GM10248 (cell line): ENCODE measurements around the gene IFNA2.
"Not testable (repeated sequence)": the region's sequence is repeated elsewhere in the genome, so short reads cannot be mapped to it uniquely, and the experiment has no call there.

Experiments
- CTCF ChIA-PET: fragments of 300-600 bp; sonication (Branson Sonifier 250); formaldehyde crosslinking; extraction: SDS; loops from one replicate; lab custom pipeline; 2021; ENCODE audit warnings: antibody characterized with exemption; lab: Yijun Ruan, JAX
- POLR2A ChIA-PET: fragments of 350-650 bp; sonication (Branson Sonifier 250); formaldehyde crosslinking; extraction: SDS; loops from one replicate; lab custom pipeline; 2020; ENCODE audit warnings: antibody characterized with exemption; lab: Yijun Ruan, JAX
- DNase-seq: peaks from one replicate; pipeline ENCODE4 v3.0.0; 2012; ENCODE audit errors: extremely low spot score
- TF ChIP-seq, protein P1 (sequence below): IDR thresholded peaks from 2 replicates; pipeline ENCODE4 v1.5.1; 2012; ENCODE audit warnings: mild to moderate bottlenecking, low read depth; ENCODE audit errors: extremely low read depth, missing control alignments, control extremely low read depth

Gene IFNA2

DNA sequence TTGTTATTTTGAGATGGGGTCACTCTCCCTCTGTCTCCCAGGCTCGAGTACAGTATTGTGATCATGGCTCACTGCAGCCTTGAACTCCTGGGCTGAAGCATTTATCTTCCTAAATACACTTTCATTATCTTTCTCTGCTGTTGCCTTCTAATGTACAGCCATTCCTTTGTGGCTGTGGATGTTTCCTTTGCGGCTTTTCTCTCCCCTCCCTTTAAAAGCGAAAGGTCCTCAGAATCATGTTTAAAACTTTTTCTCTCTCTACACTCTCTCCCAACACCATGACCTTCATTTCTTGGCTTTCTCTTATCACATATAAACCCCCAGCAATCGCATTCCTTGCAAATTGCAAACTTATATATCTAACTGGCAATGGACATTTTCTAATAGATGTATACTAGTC is 1.6 kb downstream of the IFNA2 start:
- ChIA-PET POLR2A (no interaction called here), CTCF (no interaction called here)
- TF ChIP-seq, protein P1, sequence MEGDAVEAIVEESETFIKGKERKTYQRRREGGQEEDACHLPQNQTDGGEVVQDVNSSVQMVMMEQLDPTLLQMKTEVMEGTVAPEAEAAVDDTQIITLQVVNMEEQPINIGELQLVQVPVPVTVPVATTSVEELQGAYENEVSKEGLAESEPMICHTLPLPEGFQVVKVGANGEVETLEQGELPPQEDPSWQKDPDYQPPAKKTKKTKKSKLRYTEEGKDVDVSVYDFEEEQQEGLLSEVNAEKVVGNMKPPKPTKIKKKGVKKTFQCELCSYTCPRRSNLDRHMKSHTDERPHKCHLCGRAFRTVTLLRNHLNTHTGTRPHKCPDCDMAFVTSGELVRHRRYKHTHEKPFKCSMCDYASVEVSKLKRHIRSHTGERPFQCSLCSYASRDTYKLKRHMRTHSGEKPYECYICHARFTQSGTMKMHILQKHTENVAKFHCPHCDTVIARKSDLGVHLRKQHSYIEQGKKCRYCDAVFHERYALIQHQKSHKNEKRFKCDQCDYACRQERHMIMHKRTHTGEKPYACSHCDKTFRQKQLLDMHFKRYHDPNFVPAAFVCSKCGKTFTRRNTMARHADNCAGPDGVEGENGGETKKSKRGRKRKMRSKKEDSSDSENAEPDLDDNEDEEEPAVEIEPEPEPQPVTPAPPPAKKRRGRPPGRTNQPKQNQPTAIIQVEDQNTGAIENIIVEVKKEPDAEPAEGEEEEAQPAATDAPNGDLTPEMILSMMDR, result no peak
- DNase-seq, result no peak

DNA sequence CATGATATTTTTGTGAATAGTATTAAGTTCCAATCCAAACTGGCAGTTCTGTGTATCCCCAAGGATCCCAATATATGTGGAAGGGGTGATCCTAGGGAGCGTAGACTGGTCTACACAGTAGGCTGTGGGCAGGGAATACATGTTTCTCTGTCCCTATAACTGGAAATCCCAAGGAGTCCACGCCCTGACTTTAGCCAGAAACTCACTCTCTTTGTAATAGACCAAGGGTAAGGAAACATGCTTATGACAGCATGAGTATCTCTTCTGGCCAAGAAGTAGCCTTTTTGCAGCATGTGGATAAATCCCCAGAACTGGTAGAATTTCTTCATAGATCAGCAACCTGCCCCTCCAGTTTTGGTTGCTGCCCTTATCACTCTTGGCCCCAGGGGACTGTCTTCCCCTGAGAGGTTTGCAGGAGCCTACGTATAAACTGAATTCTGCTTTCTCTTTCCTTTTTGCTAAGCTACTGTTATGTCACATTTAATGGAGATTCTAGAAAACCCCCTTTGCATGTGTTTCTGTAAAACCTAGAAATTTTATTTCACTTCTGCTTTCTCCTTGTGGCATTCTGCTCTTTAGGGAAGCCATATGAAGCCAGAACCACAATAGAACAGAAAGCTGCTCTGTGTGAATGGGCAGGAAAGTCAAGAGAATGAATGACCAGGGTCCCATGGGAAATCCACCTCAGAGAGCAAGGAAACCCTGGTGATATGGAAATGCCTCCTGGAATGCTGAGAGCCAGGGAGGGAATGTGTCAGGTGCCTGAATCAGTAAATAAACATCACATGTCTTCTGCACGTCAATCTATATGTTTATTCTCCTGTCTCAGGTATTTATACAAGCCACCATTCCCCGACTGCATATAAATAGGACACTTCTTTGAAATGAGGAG is 3.5 kb downstream of the IFNA2 start:
- peak; percentile 61 for DNase-seq
- CTCF ChIA-PET, result interaction anchor here (1.2 to 8.4 kb wide), 4 partner anchors 9 to 56 kb away, joined by 3 to 40 read pairs (median 14); no protein-coding TSS in a partner anchor
- POLR2A ChIA-PET, result no interaction called here
- TF ChIP-seq, protein P1, result no peak

DNA sequence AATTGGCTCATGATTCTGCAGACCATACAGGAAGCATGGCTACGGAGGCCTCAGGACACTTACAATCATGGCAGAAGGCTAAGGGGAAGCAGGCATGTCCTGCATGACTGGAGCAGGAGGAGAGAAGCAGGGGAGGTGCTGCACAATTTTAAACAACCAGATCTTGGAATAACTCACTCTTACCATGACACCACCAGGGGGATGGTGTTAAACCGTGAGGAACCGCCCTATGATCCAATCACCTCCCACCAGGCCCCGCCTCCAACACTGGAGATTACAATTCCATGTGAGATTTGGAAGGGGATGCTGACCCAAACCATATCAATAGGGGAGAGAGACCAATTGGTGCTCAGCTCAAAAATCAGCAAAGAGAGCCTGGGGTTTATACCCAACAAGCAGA is 13.7 kb downstream of the IFNA2 start:
- POLR2A ChIA-PET, result not testable (repeated sequence)
- CTCF ChIA-PET, result interaction anchor here (0.9 kb wide), 1 partner anchor 25 kb away, joined by 3 read pairs; no protein-coding TSS in a partner anchor

DNA sequence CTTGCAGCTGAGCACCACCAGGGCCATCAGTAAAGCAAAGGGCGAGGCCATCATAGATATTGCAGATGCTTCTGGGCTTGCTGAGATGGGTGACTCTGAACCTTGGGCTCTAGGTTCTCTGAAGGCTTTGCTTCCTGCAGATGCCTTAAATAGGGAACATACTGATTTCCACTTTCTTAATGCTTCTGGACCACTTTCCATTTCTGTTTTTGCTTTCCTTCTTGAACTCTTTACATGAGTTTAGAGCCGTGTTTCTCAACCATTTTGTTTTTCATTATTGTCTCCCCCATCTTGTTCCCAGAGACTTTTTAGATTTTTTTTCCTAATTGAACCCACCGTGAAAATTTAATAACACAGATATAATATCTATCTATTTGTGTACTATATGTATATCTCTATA is 17.2 kb downstream of the IFNA2 start, which contains the start of gene IFNA13:
IFNA13 (minus strand) TSS at position 101 of the 400 bp plus-strand sequence; CDS start at position 54, 47 bp downstream.
- POLR2A ChIA-PET, result no interaction called here
- CTCF ChIA-PET, result interaction anchor here (2.3 kb wide), 1 partner anchor 28 kb away, joined by 9 read pairs; no protein-coding TSS in a partner anchor
- DNase-seq, result no peak
- TF ChIP-seq, protein P1, result no peak

More for the DNA sequence above, 13.7 kb downstream of the IFNA2 start:
- not testable (repeated sequence) for DNase-seq

DNA sequence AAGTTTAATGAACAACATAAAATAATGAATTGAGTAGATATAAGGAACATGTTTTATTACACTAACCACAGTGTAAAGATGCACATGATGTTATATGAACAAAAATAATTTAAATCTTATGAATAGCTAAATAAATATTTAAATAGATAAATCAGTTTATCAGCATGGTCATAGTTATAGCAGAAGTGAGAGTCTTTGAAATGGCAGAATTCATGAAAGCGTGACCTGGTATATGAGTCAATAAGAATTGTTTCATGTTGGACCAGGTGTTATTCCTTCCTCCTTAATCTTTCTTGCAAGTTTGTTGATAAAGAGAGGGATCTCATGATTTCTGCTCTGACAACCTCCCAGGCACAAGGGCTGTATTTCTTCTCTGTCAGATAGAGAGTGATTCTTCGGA is 18.0 kb downstream of the IFNA2 start:
- CTCF ChIA-PET, DNase-seq, POLR2A ChIA-PET: not testable (repeated sequence)

DNA sequence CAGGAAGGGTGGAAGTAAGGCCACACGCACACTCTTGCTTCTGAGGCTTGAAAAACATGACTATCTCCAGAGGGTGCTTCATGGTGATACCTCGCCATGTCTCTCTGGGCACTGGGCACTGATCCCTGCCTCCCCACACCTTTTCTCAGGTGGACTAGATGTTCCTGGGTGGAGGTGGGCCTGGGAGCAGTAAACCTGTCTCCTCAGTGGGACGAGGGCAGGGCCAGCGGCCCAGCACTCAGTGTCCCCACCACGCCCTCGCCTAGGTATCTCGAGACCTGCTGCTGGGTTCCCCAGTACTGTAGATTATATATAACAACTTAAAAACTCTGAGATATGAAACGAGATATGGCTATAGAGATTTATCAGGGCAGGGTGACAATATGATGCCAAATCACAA is 22.9 kb downstream of the IFNA2 start:
- no peak for DNase-seq
- TF ChIP-seq, protein P1, result no peak
- CTCF ChIA-PET, result interaction anchor here (1.1 to 1.6 kb wide), 3 partner anchors 8 to 19 kb away, joined by 3 to 4 read pairs (median 4); no protein-coding TSS in a partner anchor
- POLR2A ChIA-PET, result no interaction called here

DNA sequence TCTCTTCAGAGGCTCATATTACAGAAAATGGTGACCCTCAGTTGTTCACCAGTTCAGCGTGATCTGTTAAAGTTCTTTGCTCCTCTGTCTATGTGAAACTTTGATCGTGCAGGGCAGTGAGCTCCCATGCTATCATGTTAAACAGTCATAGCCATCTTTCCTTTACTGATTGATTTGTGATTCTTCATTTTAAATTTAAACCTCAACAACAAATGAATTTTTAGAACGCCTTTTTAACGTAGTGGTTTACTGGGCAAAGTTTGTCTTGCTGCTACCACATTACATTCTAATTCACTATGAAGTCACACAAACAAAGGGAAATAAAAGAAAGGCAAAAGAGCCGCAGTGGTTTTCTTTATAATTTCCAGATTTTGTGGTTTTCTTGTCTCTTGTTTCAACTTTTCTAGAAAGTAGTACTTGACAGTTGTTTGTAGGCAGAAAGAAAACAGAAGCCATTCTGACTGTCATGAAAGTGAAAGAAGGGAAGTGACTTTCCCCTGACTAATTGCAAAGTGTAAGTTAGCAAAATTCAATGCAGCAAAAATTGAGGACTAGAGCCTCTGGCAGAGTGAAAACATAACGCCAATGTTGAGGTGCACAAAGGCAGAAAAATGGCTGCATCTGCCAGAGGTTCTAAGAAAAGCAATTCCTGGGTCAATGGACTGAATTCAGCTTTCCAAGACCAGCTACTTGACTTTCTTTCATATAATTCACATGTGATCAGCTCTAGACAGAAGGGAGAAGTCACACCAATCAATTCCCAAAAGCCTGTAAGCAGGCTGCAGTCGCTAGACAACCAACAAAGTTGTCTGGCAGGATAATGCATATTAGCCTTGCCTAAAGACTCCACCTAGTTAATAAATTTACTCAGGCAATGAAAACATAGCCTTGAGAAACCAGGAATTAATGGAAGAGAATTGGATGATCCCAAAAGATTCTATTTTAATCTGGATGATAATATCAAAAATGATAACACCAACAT is 27.4 kb downstream of the IFNA2 start:
- DNase-seq, result peak; percentile 37
- TF ChIP-seq, protein P1, result no peak
- ChIA-PET CTCF (interaction anchor here (1.3 to 2.9 kb wide), 2 partner anchors 21 to 38 kb away, joined by 4 to 13 read pairs; no protein-coding TSS in a partner anchor), POLR2A (no interaction called here)
